G401.6 (cell line): Measurements from ENCODE around the gene ZNF777.
"Not testable (repeated sequence)": the region's sequence is repeated elsewhere in the genome, so short reads cannot be mapped to it uniquely, and the experiment has no call there.

Experiments used
- FAIRE-seq: peaks from 2 replicates; lab custom pipeline; 2012; peaks lifted over from hg19 to GRCh38; lab: Jason Lieb, UNC

ZNF777 gene

DNA sequence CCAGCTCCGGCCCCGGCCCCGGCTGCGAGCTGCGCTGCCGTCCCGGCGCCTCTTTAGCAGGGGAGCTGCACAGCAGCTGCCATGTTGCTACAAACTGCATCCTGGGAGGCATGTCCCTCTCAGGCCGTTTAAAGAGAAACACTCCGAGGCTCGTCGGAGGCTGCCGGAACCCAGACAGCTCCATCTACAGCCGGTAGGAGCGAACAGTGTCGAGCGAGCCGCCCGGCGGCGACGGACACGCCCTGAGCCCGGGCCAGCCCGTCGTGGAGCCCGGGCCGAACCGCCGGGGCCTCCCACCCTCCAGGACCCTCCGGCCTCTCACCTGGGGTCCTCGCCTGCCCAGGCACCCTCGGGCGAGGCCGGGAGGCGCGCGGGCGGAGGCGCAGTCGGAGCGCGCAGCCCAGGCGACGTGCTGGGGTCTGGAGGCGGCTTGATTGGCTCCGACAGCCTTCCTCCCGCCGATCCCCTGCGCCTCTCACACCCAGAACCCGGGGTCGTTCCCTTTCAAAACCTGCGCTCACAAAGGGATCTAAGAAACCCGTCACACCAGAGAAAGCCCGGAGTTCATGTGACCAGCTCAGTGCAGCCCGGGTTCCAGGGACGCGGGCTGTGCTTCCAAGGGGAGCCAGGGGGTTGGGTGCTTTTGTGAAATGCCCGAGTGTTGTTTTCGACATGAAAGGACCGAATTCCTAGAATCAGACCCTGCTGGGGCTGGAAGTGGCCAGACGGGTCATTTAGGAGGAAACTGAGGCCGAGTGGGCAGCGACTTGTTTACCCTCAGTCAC lies at the start of gene ZNF777:
TSS of gene ZNF777 (minus strand) at position 570 of the 785 bp plus-strand sequence. CDS start 5,040 bp downstream, outside the sequence.
- FAIRE-seq, result no peak

DNA sequence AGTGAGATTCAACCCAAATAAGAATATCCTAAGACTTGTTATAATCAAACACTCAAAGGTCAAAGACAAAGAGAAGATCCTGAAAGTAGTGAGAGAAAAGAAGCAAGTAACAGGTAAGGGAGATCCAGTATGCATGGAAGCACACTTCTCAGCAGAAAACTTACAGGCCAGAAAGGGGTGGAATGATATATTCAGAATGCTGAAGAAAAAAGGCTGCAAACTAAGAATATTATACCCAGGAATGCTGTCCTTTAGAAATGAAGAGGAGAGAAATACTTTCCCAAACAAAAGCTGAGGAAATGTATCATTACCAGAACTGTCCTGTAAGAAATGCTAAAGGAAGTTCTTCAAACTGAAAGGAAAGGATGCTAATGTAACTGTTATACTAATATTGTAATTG lies 49.4 kb upstream of the ZNF777 start:
- no peak for FAIRE-seq

DNA sequence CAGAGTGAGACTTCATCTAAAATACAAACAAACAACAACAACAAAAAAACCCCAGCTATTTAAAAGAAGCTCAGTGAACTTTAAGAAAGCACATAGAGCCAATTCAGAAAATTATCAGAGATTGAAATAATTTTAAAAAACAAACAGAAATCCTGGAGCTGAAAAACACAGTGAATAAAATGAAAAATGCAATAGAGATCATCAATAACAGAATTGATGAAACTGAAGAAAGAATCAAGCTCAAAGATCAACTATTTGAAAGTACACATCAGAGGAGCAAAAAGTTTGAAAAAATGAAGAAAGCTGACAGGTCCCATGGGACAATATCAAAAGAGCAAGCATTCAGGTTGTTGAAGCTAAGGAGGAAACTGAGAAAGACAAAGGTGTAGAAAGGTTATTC lies 48.9 kb upstream of the ZNF777 start:
- no peak for FAIRE-seq

DNA sequence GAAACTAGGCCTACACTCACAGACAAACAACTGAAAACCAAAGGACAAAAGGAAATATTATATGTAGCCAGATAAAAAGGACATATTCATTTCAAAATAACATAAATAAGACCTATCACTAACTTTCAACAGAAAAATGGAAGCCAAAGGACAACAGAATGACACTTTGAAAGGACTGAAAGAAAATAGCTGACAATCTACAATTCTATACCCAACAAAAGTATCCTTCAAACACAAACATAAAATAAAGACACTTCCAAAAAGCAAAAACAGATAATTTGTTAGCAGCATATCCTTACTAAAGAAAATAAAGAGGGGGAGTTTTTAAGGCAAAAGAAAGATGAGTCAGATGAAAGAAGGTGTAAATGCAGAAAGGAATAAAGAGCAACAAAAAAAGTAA lies 44.7 kb upstream of the ZNF777 start:
- peak; percentile 28 for FAIRE-seq

DNA sequence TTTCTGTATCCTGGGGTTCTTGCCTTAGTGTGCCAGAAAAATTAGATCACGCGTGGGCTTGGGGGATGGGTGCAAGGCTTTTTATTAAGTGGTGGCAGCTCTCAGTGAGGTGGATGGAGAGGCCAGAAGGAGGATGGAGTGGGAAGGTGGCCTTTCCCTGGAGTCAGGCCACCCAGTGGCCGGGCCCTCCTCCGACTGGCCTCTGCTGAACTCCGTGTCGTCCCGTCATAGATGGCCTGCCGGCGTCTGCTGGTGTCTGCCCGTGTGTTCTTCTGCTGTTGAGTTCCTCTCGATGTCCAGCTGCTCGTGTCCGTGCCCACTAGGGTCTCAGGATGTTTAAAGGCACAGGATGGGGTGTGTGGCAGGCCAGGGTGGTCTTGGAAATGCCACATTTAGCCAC lies 40.8 kb upstream of the ZNF777 start:
- no peak for FAIRE-seq

DNA sequence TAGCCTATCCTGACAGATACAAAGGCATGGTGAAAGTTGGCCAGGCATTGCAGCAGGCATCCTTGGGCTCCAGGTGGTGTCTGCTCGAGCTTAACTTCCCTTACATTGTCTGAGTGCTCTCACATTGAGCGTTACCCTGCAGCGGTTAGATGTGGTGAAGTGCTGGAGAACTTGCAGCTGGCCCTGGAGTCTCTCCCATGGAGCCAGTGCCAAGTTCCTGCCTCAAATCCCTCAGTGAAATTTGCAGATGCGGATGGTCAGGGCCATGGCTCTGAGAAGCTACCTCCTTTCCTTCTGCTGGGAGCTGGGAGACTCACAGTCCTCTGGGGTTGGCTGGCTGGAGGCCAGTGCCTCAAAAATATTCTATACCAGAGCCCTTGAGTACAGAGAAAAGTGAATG lies 40.0 kb upstream of the ZNF777 start:
- no peak for FAIRE-seq

DNA sequence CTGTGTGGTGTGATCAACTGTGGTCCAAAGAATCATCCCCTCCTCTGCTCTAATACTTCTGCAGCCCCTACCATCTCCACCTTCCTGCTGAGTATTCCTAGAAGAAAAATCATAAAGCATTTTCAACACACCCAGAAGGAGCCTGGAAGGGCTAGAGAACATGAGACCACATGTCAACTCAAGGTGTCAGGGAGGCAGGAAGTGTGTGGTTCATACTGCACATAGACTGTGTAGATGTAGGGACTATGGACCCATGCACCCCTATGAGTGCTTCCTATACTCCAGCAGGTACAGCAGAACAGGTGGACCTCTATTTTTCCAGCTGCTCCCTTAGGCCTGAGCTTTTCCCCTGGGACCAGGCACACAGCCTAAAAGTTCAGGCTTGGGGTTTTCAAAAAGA lies 39.3 kb upstream of the ZNF777 start:
- FAIRE-seq, result no peak

DNA sequence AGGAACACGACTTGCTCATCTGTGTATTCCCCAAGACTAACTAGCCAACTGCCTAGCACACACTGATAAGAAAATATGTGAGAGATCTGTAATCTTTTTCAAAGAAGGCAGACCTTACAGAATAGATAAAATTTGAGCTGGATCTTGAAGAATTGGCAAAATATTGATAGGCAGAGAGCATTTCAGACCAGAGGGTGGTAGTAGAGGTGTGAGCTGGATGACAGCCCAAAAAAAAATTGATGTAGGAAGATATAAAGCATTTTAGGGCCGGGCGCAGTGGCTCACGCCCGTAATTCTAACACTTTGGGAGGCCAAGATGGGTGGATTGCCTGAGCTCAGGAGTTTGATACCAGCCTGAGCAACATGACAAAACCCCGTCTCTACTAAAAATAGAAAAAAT lies 37.9 kb upstream of the ZNF777 start:
- FAIRE-seq, result no peak

DNA sequence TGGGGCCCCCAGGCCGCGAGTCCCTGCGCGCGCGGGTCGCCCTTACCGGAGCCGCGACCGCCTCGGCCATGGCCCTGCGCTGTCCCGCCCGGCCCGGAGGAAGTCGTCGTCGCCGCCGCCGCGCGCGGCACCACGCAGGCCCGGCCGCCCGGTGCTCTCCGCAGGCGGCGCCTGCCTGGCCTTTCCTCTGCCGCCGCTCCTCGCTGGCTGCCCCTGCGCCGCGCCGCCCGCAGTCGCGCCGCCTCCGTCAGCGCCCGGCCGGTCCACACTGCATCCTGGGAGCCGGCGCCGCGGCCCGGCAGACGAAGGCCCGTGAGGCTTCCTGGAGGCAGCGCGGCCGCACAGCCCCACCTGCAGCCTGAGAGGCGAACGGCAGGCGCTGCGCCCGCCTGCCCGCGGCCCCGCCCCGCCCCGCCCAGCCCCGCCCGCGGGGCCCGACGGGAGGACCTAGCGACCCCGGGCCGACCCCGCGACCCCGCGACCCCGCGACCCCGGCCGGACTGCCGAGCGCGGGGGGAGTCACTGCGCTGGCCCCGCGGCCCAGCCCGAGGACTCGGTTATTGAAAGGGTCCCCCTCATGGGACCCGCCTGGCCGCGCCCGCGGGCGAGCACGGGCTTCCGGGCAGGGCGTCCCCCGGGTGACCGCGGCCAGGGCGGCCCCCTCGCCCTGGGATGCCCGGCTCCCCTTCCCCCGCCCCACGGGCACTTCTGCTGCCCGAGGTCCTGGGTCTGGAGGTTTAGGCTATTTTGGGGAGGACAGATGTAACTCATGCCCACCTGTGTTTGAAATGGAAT lies 36.8 kb upstream of the ZNF777 start, which contains the start of gene ZNF746:
TSS of gene ZNF746 (minus strand) at position 343 of the 795 bp plus-strand sequence. CDS start at position 70, 273 bp downstream.
- FAIRE-seq, result no peak

DNA sequence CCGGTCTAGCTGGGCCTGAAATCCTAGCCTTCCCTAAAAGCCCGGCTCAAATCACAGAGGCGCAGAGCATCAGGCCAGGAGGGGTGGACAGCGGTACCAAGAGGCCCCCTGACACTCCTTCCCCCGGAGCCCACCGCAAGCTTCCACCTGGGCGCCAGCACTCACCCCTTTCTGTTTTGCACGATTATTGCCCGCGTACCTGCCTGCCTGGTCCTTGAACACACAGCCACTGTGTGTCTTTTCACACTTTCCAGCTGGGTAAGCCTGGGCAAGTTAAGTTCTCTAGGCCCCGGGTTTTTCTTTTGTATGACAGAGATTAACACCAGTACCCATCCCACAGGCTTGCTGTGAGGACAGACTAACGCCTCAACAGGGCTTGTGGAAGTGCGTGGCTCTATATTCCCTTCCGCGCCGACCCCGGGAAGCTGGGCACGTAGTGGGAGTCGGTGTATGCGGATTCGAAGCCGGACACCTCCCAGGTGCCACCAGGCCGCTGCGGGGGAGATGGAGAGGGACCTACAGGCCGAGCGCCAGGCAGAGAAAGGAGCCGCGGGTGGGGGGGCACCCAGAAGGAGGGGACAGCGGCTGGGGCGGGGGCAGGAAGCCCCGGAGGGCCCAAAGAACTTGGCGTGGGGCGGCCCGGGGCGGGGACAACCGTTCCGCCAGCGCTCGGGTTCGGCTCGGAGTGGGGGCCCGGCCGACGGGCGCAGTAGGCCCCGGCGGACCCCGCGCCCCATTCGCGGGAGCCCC lies 36.0 kb upstream of the ZNF777 start:
- no peak for FAIRE-seq

DNA sequence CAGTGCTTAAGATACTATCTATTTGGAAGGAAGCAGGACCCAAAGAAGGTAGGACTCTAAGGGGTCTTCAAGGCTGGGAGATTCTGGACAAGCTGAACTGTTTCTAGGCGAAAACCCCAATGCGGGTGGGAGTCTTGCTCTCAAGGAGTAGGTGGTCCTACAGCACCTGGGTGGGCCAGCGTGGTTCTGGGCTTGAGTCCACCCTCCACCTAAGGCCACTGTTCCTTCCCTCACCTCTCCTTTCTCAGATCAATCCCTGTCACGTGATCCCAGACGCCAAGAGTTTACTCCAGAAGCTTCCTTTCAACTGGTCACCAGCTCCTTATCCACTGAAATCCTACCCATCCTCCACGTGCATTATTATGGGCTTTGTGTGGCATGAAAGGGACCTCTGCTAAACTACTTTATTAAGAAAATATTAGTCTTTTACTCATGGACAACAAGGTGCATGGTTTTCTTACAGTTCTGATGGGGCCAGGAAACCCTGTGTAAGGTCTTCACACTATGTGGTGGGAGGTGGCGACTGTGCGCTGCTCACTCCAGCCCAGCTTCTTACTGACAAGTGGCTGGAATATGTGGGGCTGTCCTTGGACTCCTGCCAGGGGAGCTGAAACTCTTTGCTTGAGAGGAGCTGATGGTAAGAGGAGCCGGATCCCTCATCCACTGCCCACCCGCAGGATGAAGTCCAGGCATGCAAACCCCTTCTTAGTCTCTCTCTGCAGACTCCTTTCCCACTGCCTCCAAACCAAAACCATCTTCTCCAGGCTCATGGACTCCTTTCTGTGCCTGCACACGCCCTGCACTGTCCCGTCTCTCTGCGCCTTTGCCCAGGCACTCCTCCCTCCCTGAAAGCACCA lies 35.2 kb upstream of the ZNF777 start:
- no peak for FAIRE-seq

DNA sequence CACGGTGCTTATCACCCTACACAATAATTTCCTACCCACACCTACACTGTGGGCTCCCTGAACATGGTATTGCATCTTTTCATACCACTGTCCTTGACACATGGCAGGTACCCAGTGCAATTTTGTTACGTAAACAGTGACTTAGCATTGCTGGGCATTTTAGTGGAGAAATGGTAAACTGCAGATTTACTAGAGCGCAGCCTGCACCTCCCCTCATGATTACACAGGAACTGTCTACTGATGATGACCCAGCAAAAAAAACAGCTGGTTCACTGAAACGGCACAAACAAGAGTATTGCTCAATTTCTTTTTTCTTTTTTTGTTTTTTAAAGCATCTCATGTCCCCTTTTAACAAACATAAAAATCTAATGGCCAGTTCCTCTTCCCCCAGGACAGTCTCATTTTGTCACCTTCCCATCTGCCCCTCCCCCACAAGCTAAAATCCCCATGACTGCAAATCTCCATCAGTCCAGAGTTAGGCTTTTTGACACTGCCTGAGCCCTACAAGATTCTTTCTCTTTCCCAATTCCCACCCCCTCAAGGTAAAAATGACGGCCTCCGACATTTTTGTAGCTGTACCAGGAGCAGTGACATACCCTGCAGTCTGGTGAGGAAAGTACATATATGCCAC lies 34.0 kb upstream of the ZNF777 start:
- no peak for FAIRE-seq

DNA sequence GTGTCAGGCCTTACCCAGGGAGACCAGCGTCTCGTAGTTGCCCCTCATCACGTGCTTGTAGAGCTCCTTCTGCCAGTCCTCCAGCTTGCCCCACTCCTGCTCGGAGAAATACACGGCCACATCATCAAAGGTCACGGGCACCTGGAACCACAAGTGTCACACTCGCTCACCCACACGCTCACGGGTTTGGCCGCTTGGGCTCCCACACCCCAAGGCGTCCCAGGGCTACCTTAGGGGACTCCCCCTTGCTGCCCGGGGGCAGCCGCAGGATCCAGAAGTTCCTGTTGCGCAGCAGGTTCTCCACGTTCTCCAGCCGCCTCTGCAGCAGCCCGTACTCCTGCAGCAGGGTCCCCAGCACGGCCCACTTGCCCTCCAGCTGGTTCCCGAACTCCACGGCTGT lies 33.1 kb upstream of the ZNF777 start:
- FAIRE-seq, result not testable (repeated sequence)

DNA sequence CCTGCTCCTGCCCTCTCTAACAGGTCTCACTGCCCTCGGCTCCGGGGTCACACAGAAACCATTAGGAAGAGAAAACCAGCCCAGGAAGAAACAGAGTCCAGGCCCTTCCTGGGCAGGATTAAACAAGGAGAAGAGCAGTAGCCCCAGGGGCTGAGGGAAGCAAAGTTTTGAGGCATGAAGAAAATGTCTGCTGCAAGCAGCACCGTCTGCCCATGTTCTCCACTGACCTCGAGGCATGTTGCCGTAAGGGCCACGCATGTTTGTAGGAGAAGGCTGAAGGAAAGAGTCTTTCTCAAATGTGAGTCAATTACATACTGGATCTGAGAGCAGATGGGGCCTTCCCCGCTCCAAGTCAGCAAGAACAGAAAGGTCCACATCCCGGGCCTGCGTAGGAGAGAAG lies 32.5 kb upstream of the ZNF777 start:
- FAIRE-seq, result no peak

DNA sequence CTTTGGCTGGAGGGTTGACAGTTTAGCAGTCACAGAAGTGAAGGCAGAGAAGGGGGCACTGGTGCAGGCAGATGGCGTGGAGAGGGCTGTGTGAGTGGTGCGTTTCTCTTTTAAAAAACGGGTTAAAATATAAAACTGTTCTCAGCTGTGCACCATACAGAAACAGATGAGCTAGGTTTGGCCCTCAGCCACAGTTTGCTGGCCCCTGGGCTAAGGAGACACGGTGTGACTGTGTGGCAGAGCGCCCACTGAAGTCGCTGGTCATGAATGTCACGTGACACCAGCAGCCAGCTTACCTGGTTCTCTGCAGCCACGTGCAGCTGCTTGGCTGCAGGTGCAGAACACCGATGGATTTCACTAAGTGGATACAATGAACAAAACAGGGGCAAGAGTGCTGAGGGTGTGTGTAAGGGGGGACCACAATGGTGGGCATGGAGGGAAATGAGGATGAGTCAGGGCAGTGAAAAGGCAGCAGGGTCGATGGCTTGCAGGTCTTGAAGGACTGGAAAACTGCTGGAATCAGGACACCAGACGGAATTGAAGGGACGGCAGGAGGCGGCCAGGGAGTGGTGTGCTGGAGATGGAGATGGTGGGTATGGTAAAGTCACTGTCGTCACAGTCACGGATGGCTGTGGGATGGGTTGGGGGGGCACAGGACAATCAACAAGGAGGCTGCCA lies 29.4 kb upstream of the ZNF777 start:
- no peak for FAIRE-seq

DNA sequence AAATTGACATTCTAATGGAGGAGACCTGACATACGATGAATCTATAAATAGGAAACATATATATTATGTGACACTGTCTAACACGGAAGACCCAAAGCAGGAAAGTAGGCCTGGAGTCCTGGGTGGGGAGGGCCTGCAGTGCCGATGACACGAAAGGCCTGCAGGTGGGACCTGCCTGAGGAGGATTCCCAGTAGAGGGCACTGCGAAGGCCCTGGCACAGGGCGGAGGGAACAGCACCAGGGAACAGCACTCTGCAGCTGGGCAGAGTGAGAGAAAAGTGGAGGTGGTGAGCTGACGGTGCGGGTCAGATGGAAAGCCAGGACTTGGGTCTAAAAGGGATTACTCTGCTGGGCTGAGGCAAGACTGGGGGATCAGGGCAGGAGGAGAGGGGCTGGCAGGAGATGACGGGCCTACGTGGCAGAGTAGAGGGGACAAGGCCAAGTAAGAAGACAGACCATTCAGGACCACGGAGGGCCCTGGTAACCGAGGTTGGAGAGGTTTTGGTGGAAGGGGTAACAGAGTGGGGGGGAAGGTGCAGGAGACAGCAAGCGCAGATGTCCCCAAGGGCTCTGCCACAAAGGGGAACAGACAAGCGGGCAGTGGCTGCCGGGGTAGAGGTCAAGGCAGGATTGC lies 28.6 kb upstream of the ZNF777 start:
- no peak for FAIRE-seq

DNA sequence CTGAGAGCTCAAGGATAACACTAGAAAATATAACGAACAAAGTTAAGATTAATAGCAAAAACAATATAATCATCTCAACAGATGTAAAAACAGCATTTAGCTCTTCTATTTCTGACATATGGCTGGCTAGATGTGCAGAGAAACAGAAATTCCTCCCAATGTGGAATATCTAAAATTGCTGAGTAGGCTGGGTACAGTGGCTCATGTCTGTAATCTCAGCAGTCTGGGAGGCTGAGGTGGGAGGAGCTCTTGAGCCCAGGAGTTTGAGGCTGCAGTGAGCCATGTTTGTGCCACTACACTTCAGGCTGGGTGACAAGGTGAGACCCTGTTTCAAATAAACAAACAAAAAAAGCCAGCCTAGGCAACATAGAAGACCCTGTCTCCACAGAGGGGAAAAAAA lies 18.7 kb upstream of the ZNF777 start:
- no peak for FAIRE-seq

DNA sequence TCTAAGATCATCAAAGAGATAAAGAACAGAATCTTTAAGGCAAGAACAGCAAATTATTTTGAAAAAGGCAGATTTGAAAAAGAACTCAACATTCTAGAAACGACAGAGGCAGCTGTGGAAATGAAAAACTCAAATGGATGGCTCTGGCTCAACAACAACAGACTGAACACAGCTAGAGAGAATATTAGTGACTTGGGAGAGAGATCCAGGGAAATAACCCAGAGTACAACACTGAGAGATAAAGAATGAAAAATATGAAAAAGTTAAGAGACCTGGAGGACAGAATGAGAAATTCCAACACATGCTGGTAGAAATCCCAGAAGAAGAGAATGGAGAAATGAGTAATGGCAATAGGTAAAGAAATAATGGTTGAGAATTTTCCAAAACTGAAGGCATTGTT lies 17.9 kb upstream of the ZNF777 start:
- no peak for FAIRE-seq

DNA sequence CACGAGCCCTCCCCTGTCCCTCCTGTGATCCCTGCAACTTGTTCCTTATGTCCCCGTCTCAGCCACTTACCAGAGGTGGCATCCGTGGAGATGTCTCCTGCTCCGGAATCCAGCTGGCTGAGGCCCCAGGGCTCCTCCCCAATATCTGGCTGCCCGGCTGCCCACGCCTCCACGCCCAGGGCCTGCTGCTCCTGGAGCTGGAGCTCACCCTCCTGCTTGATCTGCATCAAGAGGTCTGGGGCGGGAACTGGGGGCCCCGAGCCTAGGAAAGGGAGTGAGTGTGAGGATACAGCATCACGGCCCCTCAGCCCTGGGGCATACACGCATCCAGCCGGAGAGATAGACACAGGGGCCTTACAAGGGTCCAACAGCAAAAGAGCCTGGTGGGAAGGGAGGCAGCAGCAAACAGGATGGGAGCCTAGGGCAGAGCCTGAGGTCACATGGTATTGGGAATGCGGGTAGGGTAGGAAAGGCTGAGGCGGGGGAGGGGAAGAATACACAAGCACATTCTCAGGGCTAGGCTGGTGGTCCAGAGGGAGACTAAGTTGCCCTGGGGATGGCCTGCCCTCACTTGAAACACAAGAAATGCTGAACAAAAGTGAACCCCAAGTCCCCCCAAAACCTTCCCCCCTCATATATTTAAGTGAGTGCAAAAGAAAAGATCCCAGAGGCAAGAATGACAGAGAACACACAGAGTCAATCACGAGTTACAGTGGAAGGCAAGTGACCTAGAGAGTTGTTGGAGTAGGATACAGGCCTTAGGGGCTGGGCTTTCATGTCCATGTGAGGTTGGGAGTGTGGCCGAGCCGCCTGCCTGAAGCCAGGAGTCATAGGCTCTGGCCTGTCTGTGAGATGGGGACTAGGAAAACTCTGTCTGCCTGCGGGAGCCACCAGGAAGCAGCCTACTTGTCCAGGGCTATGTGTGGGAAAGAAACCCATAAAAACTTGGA lies 16.9 kb upstream of the ZNF777 start:
- no peak for FAIRE-seq
